HEK293T (cell line): ENCODE measurements around the gene MAP4K5.

ENCODE experiments used
- BHLHE40 ChIP-seq: fragments of 450-650 bp; IDR thresholded peaks from 2 replicates; pipeline ENCODE4 v1.6.1; 2016; ENCODE audit warnings: mild to moderate bottlenecking, moderate library complexity, borderline replicate concordance
- HDGF ChIP-seq: fragments of 450-650 bp; IDR thresholded peaks from 2 replicates; pipeline ENCODE4 v1.6.1; 2017; ENCODE audit warnings: antibody characterized with exemption, borderline replicate concordance
- L3MBTL2 ChIP-seq: fragments of 450-650 bp; conservative IDR thresholded peaks from 2 replicates; pipeline ENCODE4 v1.6.1; 2016; ENCODE audit warnings: mild to moderate bottlenecking
- SP1 ChIP-seq: fragments of 450-650 bp; IDR thresholded peaks from 2 replicates; pipeline ENCODE4 v1.6.1; 2017
- TARDBP ChIP-seq: fragments of 450-650 bp; IDR thresholded peaks from 2 replicates; pipeline ENCODE4 v1.6.1; 2016

DNA sequence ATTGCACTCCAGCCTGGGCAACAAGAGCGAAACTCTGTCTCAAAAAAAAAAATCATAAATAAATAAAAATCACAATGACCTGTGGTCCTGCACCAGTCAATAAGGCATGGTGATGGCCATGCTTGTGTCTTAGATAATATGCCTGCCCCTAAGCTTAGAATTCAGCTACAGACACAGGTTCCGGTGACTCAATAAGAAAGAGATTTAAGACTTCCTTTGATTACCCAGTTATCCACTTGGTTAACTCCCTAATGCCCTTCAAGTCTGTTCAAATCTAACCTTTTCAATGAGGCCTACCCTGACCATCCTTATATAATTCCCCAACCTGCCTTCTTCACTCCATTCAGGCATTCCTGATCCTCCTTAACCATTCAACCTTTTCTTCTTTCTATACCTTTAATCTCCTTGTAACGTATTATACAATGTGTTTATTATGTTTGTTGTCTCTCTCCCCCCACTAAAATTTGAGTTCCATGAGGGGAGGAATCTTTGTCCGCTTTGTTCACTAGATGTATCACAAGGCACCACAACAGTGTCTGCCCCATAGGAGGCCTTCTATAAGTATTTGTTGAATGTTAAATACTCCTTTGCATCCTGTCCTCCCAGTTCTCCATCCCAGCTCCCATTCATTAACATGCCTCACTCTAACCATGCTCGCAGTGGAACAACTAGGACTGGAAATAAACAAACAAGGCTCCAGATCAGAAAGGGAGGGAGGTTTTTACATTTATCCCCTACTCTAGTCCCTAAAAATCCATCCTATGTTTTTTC, 8.9 kb downstream of the MAP4K5 start:
- no peak for TF ChIP-seq SP1
- TF ChIP-seq BHLHE40, result no peak
- TF ChIP-seq L3MBTL2, result no peak
- no peak for TF ChIP-seq TARDBP
- no peak for TF ChIP-seq HDGF
